NOMO-1 treated with dmso at 0.1 percent for 144 hours (cell line): ENCODE results near the gene NXPE3.

Source experiments
- DNase-seq: peaks from one replicate; lab custom pipeline; 2025; ENCODE audit not compliant: unreplicated experiment; lab: John Stamatoyannopoulos, UW

Gene NXPE3

DNA sequence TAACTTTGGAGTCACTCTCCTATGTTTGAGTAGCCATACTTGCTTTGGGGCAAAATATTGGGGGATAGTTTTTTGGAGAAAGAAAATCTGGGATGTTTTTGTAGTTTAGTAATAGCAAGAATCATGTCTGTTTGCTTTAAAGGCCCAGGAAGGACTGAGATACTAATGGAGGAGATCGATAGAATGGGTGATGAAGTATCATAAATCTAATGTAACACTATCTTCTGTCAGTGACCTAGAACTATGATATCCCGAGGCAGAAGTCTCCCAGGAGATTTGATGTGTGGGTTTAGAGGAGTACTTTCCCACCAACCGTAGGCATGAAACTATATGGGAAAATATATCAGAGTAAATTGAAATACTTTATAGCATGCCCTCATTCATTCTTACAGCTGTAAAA, 49.3 kb downstream of the NXPE3 start:
- DNase-seq: no peak

DNA sequence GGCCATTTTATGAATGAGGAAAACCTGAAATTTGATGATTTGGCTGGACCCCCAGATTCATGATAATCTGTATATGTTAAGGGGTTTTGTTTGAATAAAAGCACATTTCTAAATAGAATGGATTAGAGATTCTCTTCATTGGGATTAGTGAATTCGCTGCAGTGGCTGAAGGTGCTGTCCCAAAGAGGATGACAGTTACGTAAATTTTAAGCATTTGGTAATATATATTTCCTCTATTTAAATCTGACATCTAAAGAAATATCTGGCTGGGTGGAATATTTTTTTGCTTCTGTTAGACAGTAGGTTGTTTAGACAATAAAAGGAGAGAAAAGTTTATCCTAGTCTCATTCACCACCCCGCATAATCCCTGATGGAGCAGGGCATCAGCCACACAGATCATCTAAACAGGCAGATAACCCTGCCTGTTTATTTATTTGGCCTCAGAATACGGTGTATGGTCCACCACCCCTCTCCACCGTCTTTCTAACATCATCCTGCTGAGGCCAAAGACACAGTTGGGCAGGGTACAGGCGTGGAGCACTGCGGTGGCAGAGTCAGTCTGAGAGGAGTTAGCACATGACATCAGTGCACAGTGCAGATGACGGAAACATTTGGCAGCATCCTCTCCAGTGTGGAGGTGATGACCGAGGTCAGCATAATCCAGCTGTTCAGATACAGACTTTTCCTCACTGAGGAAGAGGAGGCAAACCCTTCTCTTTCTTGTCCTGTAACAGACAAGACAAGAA, 49.9 kb downstream of the NXPE3 start:
- DNase-seq: no peak

DNA sequence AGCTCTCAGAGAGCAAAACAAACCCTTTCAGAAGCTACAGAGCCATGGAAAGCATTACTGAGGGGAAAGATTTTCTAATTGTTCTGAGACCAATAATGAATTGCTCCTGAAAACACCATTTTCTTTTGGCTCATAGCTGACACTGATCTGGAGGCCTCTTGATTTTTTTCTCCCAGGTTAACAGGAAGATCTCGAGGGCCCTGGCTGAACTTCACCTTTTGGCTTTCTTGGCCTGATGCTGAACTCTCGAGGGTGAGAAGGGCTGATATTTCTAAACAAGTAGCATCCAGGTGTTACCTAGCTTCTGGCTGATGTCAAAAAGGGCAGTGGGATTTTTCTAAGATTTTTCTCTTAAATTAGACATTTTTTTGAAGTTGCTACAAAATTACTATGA, 50.4 kb downstream of the NXPE3 start:
- no peak for DNase-seq

- DNase-seq: peak; percentile 11
These were observed 50.9 kb downstream of the NXPE3 start for GRCh38 chr3:101829874-101830273.

DNA sequence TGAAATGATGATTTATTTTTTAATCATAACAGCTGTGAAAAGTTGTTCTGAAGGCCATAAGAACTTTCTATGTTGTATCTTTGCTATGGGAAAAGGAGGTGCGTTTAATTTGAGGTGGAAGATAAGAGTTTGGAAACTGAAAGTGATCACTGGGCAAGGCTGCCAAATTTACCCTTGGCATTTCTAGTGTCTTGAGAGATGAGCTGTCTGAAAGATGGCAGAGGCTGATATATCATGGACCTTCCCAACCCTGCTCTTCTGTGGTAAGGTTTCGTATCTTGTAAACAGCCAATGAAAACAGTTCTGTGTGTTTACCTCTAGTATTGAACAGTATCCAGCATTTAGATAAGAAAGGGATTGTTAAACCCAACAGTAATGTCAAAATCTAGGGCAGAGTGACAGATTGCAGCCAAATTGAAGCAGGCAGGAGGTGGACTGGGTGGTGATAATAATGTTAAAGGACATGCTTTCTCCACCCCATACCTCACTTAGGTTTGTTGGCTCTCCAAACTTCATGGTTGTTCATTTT, 54.5 kb downstream of the NXPE3 start:
- no peak for DNase-seq

GRCh38 chr3:101835676-101836075, 56.7 kb downstream of the NXPE3 start:
- no peak for DNase-seq

DNA sequence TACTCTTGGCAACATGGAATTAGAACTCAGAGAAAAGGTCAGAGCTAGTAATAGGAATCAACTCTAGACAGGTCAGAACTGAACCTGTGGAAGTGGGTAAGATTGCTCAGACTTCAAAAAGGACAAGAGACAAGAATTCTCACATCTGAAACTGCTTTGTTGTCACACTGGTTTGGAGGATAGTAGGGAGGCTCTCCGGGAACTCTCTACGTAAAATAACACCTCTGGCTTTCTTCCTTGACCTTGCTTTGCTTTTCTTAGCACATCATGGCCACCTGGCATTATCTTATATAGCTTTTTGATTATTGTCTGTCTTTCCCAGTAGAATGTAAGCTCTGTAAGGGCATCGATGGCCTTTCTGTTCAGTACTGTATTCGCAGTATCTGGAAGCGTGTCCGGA, 57.1 kb downstream of the NXPE3 start:
- no peak for DNase-seq

- DNase-seq: peak; percentile 53
These were observed 57.9 kb downstream of the NXPE3 start for GRCh38 chr3:101836652-101837598.

- DNase-seq: no peak
These were observed 59.7 kb downstream of the NXPE3 start for GRCh38 chr3:101838691-101839090.

DNA sequence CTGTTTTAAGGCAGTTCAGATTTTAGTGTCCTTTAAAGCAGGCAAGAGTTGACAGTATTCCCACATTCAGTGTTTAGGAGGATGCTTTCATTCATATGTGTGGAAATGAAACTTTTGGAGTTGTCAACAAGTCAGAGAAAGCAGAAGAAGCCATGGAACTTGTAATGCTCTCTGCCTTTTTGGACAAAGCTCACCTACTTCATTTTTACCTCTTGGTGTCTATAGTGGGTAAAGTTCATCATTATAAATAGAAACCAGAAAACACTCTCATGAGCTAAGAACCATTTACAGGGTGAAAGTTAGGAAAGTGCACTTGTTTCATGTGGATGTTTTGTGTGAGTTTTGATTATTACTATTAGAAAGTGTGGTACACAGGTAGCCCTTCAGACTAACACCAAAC, 61.1 kb downstream of the NXPE3 start:
- no peak for DNase-seq

- no peak for DNase-seq
These were observed 63.4 kb downstream of the NXPE3 start for GRCh38 chr3:101842245-101842934.

GRCh38 chr3:101842935-101843330, 63.9 kb downstream of the NXPE3 start:
- DNase-seq: no peak

DNA sequence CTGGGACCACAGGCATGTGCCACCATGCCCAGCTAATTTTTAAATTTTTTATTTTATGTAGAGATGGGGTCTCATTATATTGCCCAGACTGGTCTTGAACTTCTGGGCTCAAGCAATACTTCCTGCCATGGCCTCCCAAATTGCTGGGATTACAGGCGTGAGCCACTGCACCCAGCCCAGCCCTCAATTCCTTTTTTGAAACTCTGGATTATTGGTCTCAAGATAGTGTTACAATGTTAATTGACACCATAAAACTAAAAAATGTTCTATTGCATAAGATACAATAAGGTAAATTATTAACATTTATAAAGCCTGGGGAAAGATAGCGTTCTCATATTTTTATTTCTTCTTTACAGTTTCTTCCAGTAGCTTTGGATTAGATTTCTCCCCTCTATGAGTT, 66.4 kb downstream of the NXPE3 start:
- DNase-seq: no peak

GRCh38 chr3:101846709-101847108, 67.7 kb downstream of the NXPE3 start:
- DNase-seq: no peak

DNA sequence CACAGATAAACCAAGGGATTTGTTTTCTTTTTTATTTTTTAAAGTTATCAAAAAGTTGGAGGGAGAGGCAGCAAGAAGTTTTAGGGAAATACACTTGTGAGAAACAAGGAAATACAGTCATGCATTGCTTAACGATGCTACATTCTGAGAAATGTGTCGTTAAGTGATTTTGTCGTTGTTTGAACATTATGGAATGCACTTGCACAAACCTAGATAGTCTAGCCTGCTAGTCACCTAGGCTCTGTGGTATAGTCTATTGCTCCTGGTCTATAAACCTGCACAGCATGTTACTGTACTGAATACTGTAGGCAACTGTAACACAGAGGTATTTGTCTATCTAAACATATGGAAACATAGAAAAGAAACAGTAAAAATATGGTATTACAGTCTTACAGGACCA, 68.3 kb downstream of the NXPE3 start:
- peak; percentile 21 for DNase-seq

DNA sequence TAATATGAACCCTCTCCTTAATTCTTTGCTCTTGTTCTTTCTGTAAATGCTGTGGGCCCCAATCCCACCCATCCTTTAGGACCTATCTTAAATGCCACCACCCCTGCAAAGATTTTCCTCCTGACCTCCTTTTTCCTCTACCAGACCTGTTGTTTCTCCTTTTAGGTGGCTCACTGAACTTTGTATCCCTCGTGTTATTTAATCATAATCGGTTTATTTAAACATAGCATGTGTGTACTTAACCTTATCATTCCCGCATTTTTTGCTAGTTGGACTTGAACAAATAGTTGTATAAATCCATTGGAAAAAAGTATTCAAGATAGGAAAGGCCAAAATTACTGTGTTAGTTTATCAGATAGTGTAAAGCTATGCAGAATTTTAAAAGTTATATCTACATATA, 69.3 kb downstream of the NXPE3 start:
- DNase-seq: no peak

- peak; percentile 92 for DNase-seq
These were observed 70.0 kb downstream of the NXPE3 start, which contains the start of gene NFKBIZ for GRCh38 chr3:101848754-101849713. NFKBIZ (plus strand) TSS chr3:101849514; CDS start chr3:101849629, 115 bp downstream.

GRCh38 chr3:101849714-101850245, 70.8 kb downstream of the NXPE3 start:
- no peak for DNase-seq

DNA sequence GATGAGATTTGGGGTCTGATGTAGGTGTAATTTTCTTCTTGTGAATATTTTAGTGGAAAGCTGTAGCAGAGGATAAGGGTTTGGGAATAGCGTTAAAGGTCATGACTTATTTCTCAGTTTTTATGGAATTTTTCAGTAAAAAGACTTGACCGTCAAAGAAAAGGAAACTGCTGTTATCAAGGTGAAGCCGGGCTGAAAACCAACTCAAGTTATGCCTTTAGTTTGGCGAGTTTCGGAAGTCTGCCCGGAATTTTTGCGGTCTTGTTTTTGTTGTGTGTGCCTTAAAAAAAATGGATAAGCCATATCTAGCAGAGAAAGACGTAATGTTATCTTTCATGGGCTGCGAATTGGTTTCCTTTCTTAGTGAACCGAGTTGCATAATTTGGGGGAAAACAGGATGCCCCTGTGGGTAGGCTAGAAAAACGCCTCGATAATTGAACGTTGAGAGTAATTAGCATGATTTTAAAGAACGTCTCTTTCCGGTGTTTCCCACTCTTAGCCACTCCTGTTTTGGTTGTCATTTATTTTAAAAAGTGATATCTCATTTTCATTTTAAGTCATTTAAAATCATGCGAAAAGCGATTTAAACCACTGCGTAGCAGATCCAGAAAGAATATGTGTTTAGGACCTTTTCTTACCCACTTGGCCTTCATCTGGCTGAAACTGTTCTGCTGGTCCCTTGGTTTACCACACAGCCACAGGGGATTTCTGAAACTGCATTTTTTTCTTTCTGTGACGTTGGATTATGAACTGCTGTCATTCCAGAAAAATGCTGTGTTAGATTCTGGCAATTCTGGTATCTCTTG, 71.4 kb downstream of the NXPE3 start:
- peak; percentile 39 for DNase-seq
